ACC112 (cell line): ENCODE measurements around the gene SLC48A1.

ENCODE experiments used
- H2AFZ ChIP-seq: fragments of 200-600 bp; sonication (generic); one replicate; pipeline ENCODE4 v1.6.0; 2017; ENCODE audit warnings: antibody characterized with exemption, low read length; ENCODE audit not compliant: unreplicated experiment
- H3K27ac ChIP-seq: fragments of 200-600 bp; sonication (generic); 2 replicates; pipeline ENCODE4 v1.5.1; 2014; ENCODE audit warnings: low read depth, mild to moderate bottlenecking, antibody characterized with exemption, low read length, moderate library complexity
- H3K27me3 ChIP-seq: fragments of 200-600 bp; sonication (generic); 2 replicates; pipeline ENCODE4 v1.6.1; 2014; ENCODE audit warnings: mild to moderate bottlenecking, antibody characterized with exemption, low read length, moderate library complexity, mixed read lengths; ENCODE audit not compliant: insufficient read depth
- H3K36me3 ChIP-seq: fragments of 200-600 bp; sonication (generic); 2 replicates; pipeline ENCODE4 v1.6.1; 2016; ENCODE audit warnings: mild to moderate bottlenecking, antibody characterized with exemption, low read length, moderate library complexity, mixed read lengths; ENCODE audit not compliant: insufficient read depth
- H3K4me1 ChIP-seq: fragments of 200-600 bp; sonication (generic); one replicate; pipeline ENCODE4 v1.6.1; 2016; ENCODE audit warnings: low read length, mixed read lengths; ENCODE audit not compliant: insufficient read depth, unreplicated experiment, control insufficient read depth
- H3K4me3 ChIP-seq: fragments of 200-600 bp; sonication (generic); 2 replicates; pipeline ENCODE4 v1.5.1; 2014; ENCODE audit warnings: mild to moderate bottlenecking, low read depth, low read length
- H3K79me2 ChIP-seq: fragments of 200-600 bp; sonication (generic); one replicate; pipeline ENCODE4 v1.6.0; 2016; ENCODE audit warnings: low read length; ENCODE audit not compliant: control insufficient read depth, unreplicated experiment, insufficient read depth

SLC48A1 gene

GRCh38 chr12:47795121-47795813 lies 22.2 kb downstream of the SLC48A1 start:
- H2AFZ ChIP-seq = no peak overlapping the region
- H3K4me1 ChIP-seq = no peaks in the 10 kb centered on the region
- no peaks in the 10 kb centered on the region for H3K27me3 ChIP-seq
- H3K27ac ChIP-seq = no peak overlapping the region
- no peak overlapping the region for H3K4me3 ChIP-seq
- H3K79me2 ChIP-seq = peaks cover 19% of the 10 kb centered on the region
- H3K36me3 ChIP-seq = peaks cover 14% of the 10 kb centered on the region; the same call in 1 of the 2 replicates

GRCh38 chr12:47795814-47796411 lies 22.9 kb downstream of the SLC48A1 start:
- Histone ChIP-seq H3K4me1 (no peaks in the 10 kb centered on the region), H3K36me3 (peaks cover 14% of the 10 kb centered on the region; the same call in 1 of the 2 replicates), H3K4me3 (no peak overlapping the region), H3K79me2 (peaks cover 25% of the 10 kb centered on the region), H2AFZ (no peak overlapping the region), H3K27ac (no peak overlapping the region), H3K27me3 (no peaks in the 10 kb centered on the region)

GRCh38 chr12:47797441-47797840 lies 24.4 kb downstream of the SLC48A1 start:
- Histone ChIP-seq H3K36me3 (peaks cover 13% of the 10 kb centered on the region; the same call in 1 of the 2 replicates), H3K4me3 (no peak overlapping the region), H3K27me3 (no peaks in the 10 kb centered on the region), H2AFZ (no peak overlapping the region), H3K27ac (no peak overlapping the region), H3K4me1 (peaks cover 3% of the 10 kb centered on the region), H3K79me2 (peaks cover 40% of the 10 kb centered on the region)

GRCh38 chr12:47798382-47798948 lies 25.4 kb downstream of the SLC48A1 start:
- peaks cover 51% of the 10 kb centered on the region for H3K79me2 ChIP-seq
- no peak overlapping the region for H3K27ac ChIP-seq
- peaks cover 13% of the 10 kb centered on the region for H3K4me1 ChIP-seq
- H3K36me3 ChIP-seq = peaks cover 8% of the 10 kb centered on the region; the same call in 1 of the 2 replicates
- H2AFZ ChIP-seq = no peak overlapping the region
- H3K27me3 ChIP-seq = no peaks in the 10 kb centered on the region
- no peak overlapping the region for H3K4me3 ChIP-seq

- no peaks in the 10 kb centered on the region for H3K27me3 ChIP-seq
- peaks cover 60% of the 10 kb centered on the region for H3K79me2 ChIP-seq
- H3K36me3 ChIP-seq = peaks cover 5% of the 10 kb centered on the region; the same call in 1 of the 2 replicates
- no peak overlapping the region for H2AFZ ChIP-seq
- peaks cover 14% of the 10 kb centered on the region for H3K4me1 ChIP-seq
- no peak overlapping the region for H3K27ac ChIP-seq
- H3K4me3 ChIP-seq = no peak overlapping the region
Measured at GRCh38 chr12:47799357-47799955, 26.4 kb downstream of the SLC48A1 start.

- Histone ChIP-seq H3K27me3 (no peaks in the 10 kb centered on the region), H2AFZ (no peak overlapping the region), H3K4me3 (no peak overlapping the region), H3K79me2 (peaks cover 72% of the 10 kb centered on the region), H3K36me3 (peaks cover 4% of the 10 kb centered on the region; the same call in 1 of the 2 replicates), H3K27ac (no peak overlapping the region), H3K4me1 (peaks cover 19% of the 10 kb centered on the region)
Measured at GRCh38 chr12:47800582-47800981, 27.5 kb downstream of the SLC48A1 start.

- no peak overlapping the region for H3K4me3 ChIP-seq
- peaks cover 4% of the 10 kb centered on the region; the same call in 1 of the 2 replicates for H3K36me3 ChIP-seq
- peaks cover 79% of the 10 kb centered on the region for H3K79me2 ChIP-seq
- no peaks in the 10 kb centered on the region for H3K27me3 ChIP-seq
- H2AFZ ChIP-seq = no peak overlapping the region
- peaks cover 26% of the 10 kb centered on the region for H3K4me1 ChIP-seq
- no peak overlapping the region for H3K27ac ChIP-seq
Measured at GRCh38 chr12:47801170-47801903, 28.3 kb downstream of the SLC48A1 start.

- Histone ChIP-seq H3K79me2 (peaks cover 85% of the 10 kb centered on the region), H3K27ac (no peak overlapping the region), H3K4me1 (peaks cover 26% of the 10 kb centered on the region), H2AFZ (no peak overlapping the region), H3K4me3 (no peak overlapping the region), H3K36me3 (peaks cover under 1% of the 10 kb centered on the region; the same call in 1 of the 2 replicates), H3K27me3 (no peaks in the 10 kb centered on the region)
Measured at GRCh38 chr12:47801904-47802246, 28.8 kb downstream of the SLC48A1 start.

GRCh38 chr12:47802312-47802711 lies 29.3 kb downstream of the SLC48A1 start:
- Histone ChIP-seq H3K4me3 (no peak overlapping the region), H3K4me1 (peaks cover 30% of the 10 kb centered on the region), H3K27me3 (no peaks in the 10 kb centered on the region), H3K36me3 (no peaks in the 10 kb centered on the region), H3K79me2 (peaks cover 89% of the 10 kb centered on the region), H2AFZ (no peak overlapping the region), H3K27ac (no peak overlapping the region)

GRCh38 chr12:47803191-47803875 lies 30.3 kb downstream of the SLC48A1 start:
- H2AFZ ChIP-seq = no peak overlapping the region
- no peaks in the 10 kb centered on the region for H3K36me3 ChIP-seq
- H3K4me3 ChIP-seq = no peak overlapping the region
- H3K79me2 ChIP-seq = peaks cover 98% of the 10 kb centered on the region
- H3K4me1 ChIP-seq = peaks cover 40% of the 10 kb centered on the region
- no peak overlapping the region for H3K27ac ChIP-seq
- no peaks in the 10 kb centered on the region for H3K27me3 ChIP-seq
